ENCODE data around the gene SYNDIG1. TPM values are rescaled to one million over a fixed set of nuclear protein-coding genes. Genes with fewer than 3 reads are reported as not detected.
A peak's percentile ranks its signal among the peaks of the same experiment; 100 is the strongest.

SYNDIG1 gene
- total RNA-seq, 1 donor from 2014 or later: 5.6 TPM

GRCh38 chr20:24665196-24665595, 195.8 kb downstream of the SYNDIG1 start:
- Mint-ChIP-seq H3K4me1 (ENCODE audit: low read depth) (peaks cover 19% of the 10 kb centered on the region), H3K27ac (ENCODE audit: unreplicated experiment) (no peak overlapping the region), H3K9me3 (ENCODE audit: low read depth) (no peaks in the 10 kb centered on the region), H3K36me3 (ENCODE audit: low read depth) (no peaks in the 10 kb centered on the region), H3K27me3 (ENCODE audit: low read depth) (no peaks in the 10 kb centered on the region), H3K4me3 (ENCODE audit: unreplicated experiment) (no peak overlapping the region)
- peak; percentile 55 for DNase-seq (ENCODE audit: low spot score)
- TF ChIP-seq, protein P1, sequence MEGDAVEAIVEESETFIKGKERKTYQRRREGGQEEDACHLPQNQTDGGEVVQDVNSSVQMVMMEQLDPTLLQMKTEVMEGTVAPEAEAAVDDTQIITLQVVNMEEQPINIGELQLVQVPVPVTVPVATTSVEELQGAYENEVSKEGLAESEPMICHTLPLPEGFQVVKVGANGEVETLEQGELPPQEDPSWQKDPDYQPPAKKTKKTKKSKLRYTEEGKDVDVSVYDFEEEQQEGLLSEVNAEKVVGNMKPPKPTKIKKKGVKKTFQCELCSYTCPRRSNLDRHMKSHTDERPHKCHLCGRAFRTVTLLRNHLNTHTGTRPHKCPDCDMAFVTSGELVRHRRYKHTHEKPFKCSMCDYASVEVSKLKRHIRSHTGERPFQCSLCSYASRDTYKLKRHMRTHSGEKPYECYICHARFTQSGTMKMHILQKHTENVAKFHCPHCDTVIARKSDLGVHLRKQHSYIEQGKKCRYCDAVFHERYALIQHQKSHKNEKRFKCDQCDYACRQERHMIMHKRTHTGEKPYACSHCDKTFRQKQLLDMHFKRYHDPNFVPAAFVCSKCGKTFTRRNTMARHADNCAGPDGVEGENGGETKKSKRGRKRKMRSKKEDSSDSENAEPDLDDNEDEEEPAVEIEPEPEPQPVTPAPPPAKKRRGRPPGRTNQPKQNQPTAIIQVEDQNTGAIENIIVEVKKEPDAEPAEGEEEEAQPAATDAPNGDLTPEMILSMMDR (IDR thresholded peaks at IDR 0.05): no peak

- Mint-ChIP-seq H3K9me3 (ENCODE audit: low read depth) (no peaks in the 10 kb centered on the region), H3K4me3 (ENCODE audit: unreplicated experiment) (no peak overlapping the region), H3K27ac (ENCODE audit: unreplicated experiment) (no peak overlapping the region), H3K27me3 (ENCODE audit: low read depth) (no peaks in the 10 kb centered on the region), H3K36me3 (ENCODE audit: low read depth) (no peaks in the 10 kb centered on the region), H3K4me1 (ENCODE audit: low read depth) (peaks cover 19% of the 10 kb centered on the region)
- DNase-seq (ENCODE audit: low spot score): peak; percentile 63
- TF ChIP-seq, protein P1 (IDR thresholded peaks at IDR 0.05): no peak
These were observed 196.3 kb downstream of the SYNDIG1 start for GRCh38 chr20:24665741-24666191.

- no peak overlapping the region for H3K4me3 Mint-ChIP-seq (ENCODE audit: unreplicated experiment)
- H3K27ac Mint-ChIP-seq (ENCODE audit: unreplicated experiment): no peak overlapping the region
- H3K4me1 Mint-ChIP-seq (ENCODE audit: low read depth): peaks cover 25% of the 10 kb centered on the region
- DNase-seq (ENCODE audit: low spot score): peak; percentile 51
- TF ChIP-seq, protein P1 (IDR thresholded peaks at IDR 0.05): no peak
- H3K36me3 Mint-ChIP-seq (ENCODE audit: low read depth): no peaks in the 10 kb centered on the region
- H3K9me3 Mint-ChIP-seq (ENCODE audit: low read depth): no peaks in the 10 kb centered on the region
- H3K27me3 Mint-ChIP-seq (ENCODE audit: low read depth): no peaks in the 10 kb centered on the region
These were observed 198.4 kb downstream of the SYNDIG1 start for GRCh38 chr20:24667689-24668383.

DNA sequence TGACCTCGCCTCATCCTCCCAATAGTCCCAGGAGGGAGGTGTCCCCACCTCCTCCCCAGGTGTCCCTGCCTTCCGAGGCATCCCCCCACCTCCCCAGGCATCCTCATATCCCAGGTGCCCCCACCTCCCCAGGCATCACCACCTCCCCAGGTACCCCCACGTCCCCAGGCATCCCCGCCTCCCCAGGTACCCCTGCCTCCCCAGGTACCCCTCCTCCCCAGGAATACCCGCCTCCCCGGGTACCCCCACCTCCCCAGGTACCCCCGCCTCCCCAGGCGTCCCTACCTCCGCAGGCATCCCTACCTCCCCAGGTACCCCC, 198.9 kb downstream of the SYNDIG1 start:
- Mint-ChIP-seq H3K4me3 (ENCODE audit: unreplicated experiment) (no peak overlapping the region), H3K27me3 (ENCODE audit: low read depth) (no peaks in the 10 kb centered on the region), H3K27ac (ENCODE audit: unreplicated experiment) (no peak overlapping the region), H3K36me3 (ENCODE audit: low read depth) (no peaks in the 10 kb centered on the region), H3K4me1 (ENCODE audit: low read depth) (peaks cover 25% of the 10 kb centered on the region), H3K9me3 (ENCODE audit: low read depth) (no peaks in the 10 kb centered on the region)
- TF ChIP-seq, protein P1 (IDR thresholded peaks at IDR 0.05): no peak
- DNase-seq (ENCODE audit: low spot score): peak; percentile 25

DNA sequence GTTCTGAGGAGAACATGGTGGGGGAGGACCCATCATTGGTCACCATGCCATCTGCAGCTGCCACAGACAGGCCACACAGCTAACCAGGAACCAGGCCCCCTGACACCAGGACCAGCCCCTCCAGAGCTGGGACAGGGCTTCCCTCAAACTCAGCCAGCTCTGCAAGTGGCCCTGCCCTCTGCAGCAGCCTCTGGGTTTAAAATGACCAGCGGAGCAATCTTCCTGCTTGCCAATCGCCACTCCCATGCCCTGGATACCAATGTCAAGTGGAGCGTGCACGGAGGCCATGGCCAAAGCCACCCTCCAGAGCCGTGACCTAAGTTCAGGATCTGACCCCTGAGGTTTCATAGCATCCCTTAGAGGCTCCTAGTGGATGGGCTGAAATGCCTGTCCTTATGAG, 199.4 kb downstream of the SYNDIG1 start:
- no peaks in the 10 kb centered on the region for H3K27me3 Mint-ChIP-seq (ENCODE audit: low read depth)
- peaks cover 29% of the 10 kb centered on the region for H3K4me1 Mint-ChIP-seq (ENCODE audit: low read depth)
- no peak overlapping the region for H3K4me3 Mint-ChIP-seq (ENCODE audit: unreplicated experiment)
- H3K9me3 Mint-ChIP-seq (ENCODE audit: low read depth): no peaks in the 10 kb centered on the region
- peak; percentile 68 for DNase-seq (ENCODE audit: low spot score)
- no peaks in the 10 kb centered on the region for H3K36me3 Mint-ChIP-seq (ENCODE audit: low read depth)
- H3K27ac Mint-ChIP-seq (ENCODE audit: unreplicated experiment): no peak overlapping the region
- TF ChIP-seq, protein P1 (IDR thresholded peaks at IDR 0.05): no peak
